H9 (cell line): ENCODE data around the gene ARHGAP12. TPM values are rescaled to one million over a fixed set of nuclear protein-coding genes. Genes with fewer than 3 reads are reported as not detected.

Experiments used
- DNase-seq: peaks from one replicate; pipeline ENCODE4 v3.0.0-alpha.2; 2017
- H2AFZ ChIP-seq: one replicate; pipeline ENCODE4 v1.6.1; 2013; ENCODE audit warnings: mild to moderate bottlenecking, low read length, control low read depth, moderate library complexity
- H2AK5ac ChIP-seq: 2 replicates; pipeline ENCODE4 v1.6.1; 2013; ENCODE audit warnings: low read length, control low read depth, mixed read lengths; ENCODE audit not compliant: insufficient read length
- H2BK120ac ChIP-seq: one replicate; pipeline ENCODE4 v1.6.1; 2013; ENCODE audit warnings: low read depth, mild to moderate bottlenecking, low read length, control low read depth, inconsistent platforms; ENCODE audit not compliant: poor library complexity, severe bottlenecking
- H2BK12ac ChIP-seq: 2 replicates; pipeline ENCODE4 v1.6.1; 2013; ENCODE audit warnings: low read length, control low read depth, mixed read lengths, low read depth; ENCODE audit not compliant: insufficient read length
- H2BK15ac ChIP-seq: 2 replicates; pipeline ENCODE4 v1.6.1; 2013; ENCODE audit warnings: low read depth, low read length, control low read depth
- H2BK20ac ChIP-seq: one replicate; pipeline ENCODE4 v1.6.1; 2013; ENCODE audit warnings: low read depth, mild to moderate bottlenecking, low read length, control low read depth, inconsistent platforms; ENCODE audit not compliant: poor library complexity, severe bottlenecking
- H2BK5ac ChIP-seq: 2 replicates; pipeline ENCODE4 v1.6.1; 2013; ENCODE audit warnings: low read length, control low read depth, mixed read lengths; ENCODE audit not compliant: insufficient read length
- H3K14ac ChIP-seq: 2 replicates; pipeline ENCODE4 v1.6.1; 2013; ENCODE audit warnings: low read length, control low read depth; ENCODE audit not compliant: insufficient read depth
- H3K18ac ChIP-seq: 2 replicates; pipeline ENCODE4 v1.6.1; 2013; ENCODE audit warnings: low read depth, mild to moderate bottlenecking, mixed read lengths, low read length, control low read depth; ENCODE audit not compliant: insufficient read length
- H3K23ac ChIP-seq: 2 replicates; pipeline ENCODE4 v1.6.1; 2013; ENCODE audit warnings: low read length, control low read depth, mixed read lengths, low read depth; ENCODE audit not compliant: insufficient read length
- H3K23me2 ChIP-seq: 2 replicates; pipeline ENCODE4 v1.6.1; 2013; ENCODE audit warnings: low read depth, mild to moderate bottlenecking, mixed read lengths, low read length, control low read depth; ENCODE audit not compliant: insufficient read length, poor library complexity, severe bottlenecking
- H3K27ac ChIP-seq: 2 replicates; pipeline ENCODE4 v1.5.1; 2013; ENCODE audit warnings: low read length, control low read depth, mixed read lengths, low read depth; ENCODE audit not compliant: insufficient read length
- H3K27me3 ChIP-seq: 2 replicates; pipeline ENCODE4 v1.6.1; 2013; ENCODE audit warnings: low read length, control low read depth, inconsistent platforms; ENCODE audit not compliant: insufficient read depth
- H3K4ac ChIP-seq: 2 replicates; pipeline ENCODE4 v1.6.1; 2013; ENCODE audit warnings: low read depth, mild to moderate bottlenecking, control low read depth, inconsistent platforms, low read length, moderate library complexity
- H3K4me1 ChIP-seq: 2 replicates; pipeline ENCODE4 v1.6.1; 2013; ENCODE audit warnings: low read length, control low read depth, inconsistent platforms; ENCODE audit not compliant: insufficient read depth
- H3K4me2 ChIP-seq: 2 replicates; pipeline ENCODE4 v1.6.1; 2013; ENCODE audit warnings: low read length, control low read depth, mixed read lengths; ENCODE audit not compliant: insufficient read length, insufficient read depth
- H3K56ac ChIP-seq: 2 replicates; pipeline ENCODE4 v1.6.1; 2013; ENCODE audit warnings: low read depth, mild to moderate bottlenecking, mixed read lengths, low read length, control low read depth; ENCODE audit not compliant: insufficient read length
- H3K79me1 ChIP-seq: 2 replicates; pipeline ENCODE4 v1.6.1; 2013; ENCODE audit warnings: low read depth, mild to moderate bottlenecking, moderate library complexity, low read length, control low read depth, inconsistent platforms; ENCODE audit not compliant: insufficient read depth, poor library complexity, severe bottlenecking
- H3K79me2 ChIP-seq: 2 replicates; pipeline ENCODE4 v1.6.1; 2013; ENCODE audit warnings: low read length, control low read depth, inconsistent platforms; ENCODE audit not compliant: insufficient read depth
- H3K9ac ChIP-seq: 2 replicates; pipeline ENCODE4 v1.6.1; 2013; ENCODE audit warnings: low read length, control low read depth, mixed read lengths; ENCODE audit not compliant: insufficient read length; ENCODE audit errors: extremely low read depth
- H3K9me3 ChIP-seq: one replicate; pipeline ENCODE4 v1.6.1; 2013; ENCODE audit warnings: low read depth, low read length, inconsistent platforms; ENCODE audit not compliant: control insufficient read depth
- H3T11ph ChIP-seq: one replicate; pipeline ENCODE4 v1.6.1; 2013; ENCODE audit warnings: mild to moderate bottlenecking, low read length, control low read depth, inconsistent platforms
- H4K20me1 ChIP-seq: one replicate; pipeline ENCODE4 v1.6.1; 2013; ENCODE audit not compliant: control insufficient read depth, insufficient read length, insufficient read depth
- H4K5ac ChIP-seq: 2 replicates; pipeline ENCODE4 v1.6.1; 2013; ENCODE audit warnings: low read depth, mild to moderate bottlenecking, mixed read lengths, low read length, control low read depth; ENCODE audit not compliant: insufficient read length
- H4K8ac ChIP-seq: replicated peaks from 2 replicates; pipeline ENCODE4 v1.6.1; 2013; ENCODE audit warnings: low read length, control low read depth, mixed read lengths, low read depth; ENCODE audit not compliant: insufficient read length
- H4K91ac ChIP-seq: 2 replicates; pipeline ENCODE4 v1.6.1; 2013; ENCODE audit warnings: low read depth, mild to moderate bottlenecking, moderate library complexity, mixed read lengths, low read length, control low read depth; ENCODE audit not compliant: insufficient read length
- H3K27ac Mint-ChIP-seq, 3 experiments: 2 replicates in 2 of 3; 3 replicates in 1 of 3; pipeline ENCODE4 v1.8.0; 2020 to 2021; ENCODE audit warnings: mixed read lengths in 3 of 3, mild to moderate bottlenecking in 1 of 3, moderate library complexity in 1 of 3
- H3K27me3 Mint-ChIP-seq: 2 replicates; pipeline ENCODE4 v1.8.0; 2021; ENCODE audit warnings: low read depth, mild to moderate bottlenecking, moderate library complexity, mixed read lengths
- H3K36me3 Mint-ChIP-seq, 3 experiments: 2 replicates in 2 of 3; 3 replicates in 1 of 3; pipeline ENCODE4 v1.8.0; 2020 to 2021; ENCODE audit warnings: low read depth in 3 of 3, mixed read lengths in 3 of 3; ENCODE audit not compliant: insufficient read depth in 1 of 3
- H3K4me1 Mint-ChIP-seq, 2 experiments: 2 replicates each; pipeline ENCODE4 v1.8.0; 2020; ENCODE audit warnings: mixed read lengths in 2 of 2
- H3K4me3 Mint-ChIP-seq, 2 experiments: 2 replicates in 1 of 2; 3 replicates in 1 of 2; pipeline ENCODE4 v1.8.0; 2020 to 2021; ENCODE audit warnings: mild to moderate bottlenecking in 2 of 2, mixed read lengths in 2 of 2, moderate library complexity in 1 of 2
- H3K9me3 Mint-ChIP-seq, 2 experiments: 2 replicates in 1 of 2; 3 replicates in 1 of 2; pipeline ENCODE4 v1.8.0; 2020; ENCODE audit warnings: mild to moderate bottlenecking in 2 of 2, mixed read lengths in 2 of 2, moderate library complexity in 1 of 2
- WGBS: extraction: QIAGEN DNeasy Blood & Tissue Kit; methylation state at CpG from one replicate; pipeline ENCODE4 v1.1.7; 2013; ENCODE audit warnings: missing lambda C conversion rate, low lambda C conversion rate, mixed read lengths; ENCODE audit not compliant: insufficient read length; ENCODE audit errors: extremely low coverage; 5-methylcytosine and 5-hydroxymethylcytosine counted together
- total RNA-seq: library from RNA; stranded (reverse); gene quantifications from 2 replicates; pipeline ENCODE4 v1.2.1, GENCODE V29; 2021
- TF ChIP-seq, protein P1 (sequence below): fragments of 200-600 bp; sonication (generic); conservative IDR thresholded peaks from 3 replicates; pipeline ENCODE4 v1.8.0; 2021; ENCODE audit warnings: antibody characterized with exemption, mild to moderate bottlenecking

Gene ARHGAP12
- total RNA-seq, 1 experiment from 2014 or later, result 34.3 TPM

DNA sequence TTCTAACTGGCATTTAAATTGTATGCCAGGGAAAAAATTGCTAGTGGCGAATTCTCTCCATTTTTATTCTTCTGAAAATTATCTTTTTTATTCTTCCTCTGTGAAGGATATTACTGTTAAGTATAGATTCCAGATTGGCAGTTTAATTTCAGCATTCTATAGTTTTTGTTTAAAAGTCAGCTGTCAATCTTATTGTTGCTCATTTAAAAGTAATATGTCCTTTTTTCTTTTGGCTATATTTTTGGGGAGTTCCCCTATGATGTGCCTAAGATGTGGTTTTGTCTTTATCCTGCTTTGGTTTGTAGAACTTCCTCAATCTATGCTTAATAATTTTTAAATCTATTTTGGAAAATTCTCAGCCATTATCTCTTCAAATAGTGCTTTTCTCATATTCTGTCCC, 135.9 kb downstream of the ARHGAP12 start:
- no peak overlapping the region for H3K14ac ChIP-seq
- no peak overlapping the region for H2BK5ac ChIP-seq
- no peak overlapping the region for H2AK5ac ChIP-seq
- peaks cover 0 to 7% (median 0%) of the 10 kb centered on the region in 3 experiments; a peak in 1 of 7 replicates for H3K36me3 Mint-ChIP-seq
- H2BK20ac ChIP-seq, result no peak overlapping the region
- DNase-seq, result no peak
- no peak overlapping the region for H3K4ac ChIP-seq
- no peak overlapping the region for H2BK15ac ChIP-seq
- no peak overlapping the region for H3K56ac ChIP-seq
- peaks cover 1% of the 10 kb centered on the region; the same call in 1 of the 2 replicates for H3K27me3 Mint-ChIP-seq
- no peak overlapping the region for H2BK12ac ChIP-seq
- WGBS, result no CpG with 5 or more reads among the region's 1 CpG
- H4K20me1 ChIP-seq, result no peaks in the 10 kb centered on the region
- no peak overlapping the region for H4K5ac ChIP-seq
- no peaks in the 10 kb centered on the region for H3K27me3 ChIP-seq
- no peaks in the 10 kb centered on the region for H3K4me1 ChIP-seq
- H3K23me2 ChIP-seq, result no peaks in the 10 kb centered on the region
- TF ChIP-seq, protein P1, sequence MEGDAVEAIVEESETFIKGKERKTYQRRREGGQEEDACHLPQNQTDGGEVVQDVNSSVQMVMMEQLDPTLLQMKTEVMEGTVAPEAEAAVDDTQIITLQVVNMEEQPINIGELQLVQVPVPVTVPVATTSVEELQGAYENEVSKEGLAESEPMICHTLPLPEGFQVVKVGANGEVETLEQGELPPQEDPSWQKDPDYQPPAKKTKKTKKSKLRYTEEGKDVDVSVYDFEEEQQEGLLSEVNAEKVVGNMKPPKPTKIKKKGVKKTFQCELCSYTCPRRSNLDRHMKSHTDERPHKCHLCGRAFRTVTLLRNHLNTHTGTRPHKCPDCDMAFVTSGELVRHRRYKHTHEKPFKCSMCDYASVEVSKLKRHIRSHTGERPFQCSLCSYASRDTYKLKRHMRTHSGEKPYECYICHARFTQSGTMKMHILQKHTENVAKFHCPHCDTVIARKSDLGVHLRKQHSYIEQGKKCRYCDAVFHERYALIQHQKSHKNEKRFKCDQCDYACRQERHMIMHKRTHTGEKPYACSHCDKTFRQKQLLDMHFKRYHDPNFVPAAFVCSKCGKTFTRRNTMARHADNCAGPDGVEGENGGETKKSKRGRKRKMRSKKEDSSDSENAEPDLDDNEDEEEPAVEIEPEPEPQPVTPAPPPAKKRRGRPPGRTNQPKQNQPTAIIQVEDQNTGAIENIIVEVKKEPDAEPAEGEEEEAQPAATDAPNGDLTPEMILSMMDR, result no peak
- no peak overlapping the region for H3K4me2 ChIP-seq
- peaks cover 5 to 7% of the 10 kb centered on the region in 2 experiments; a peak in 4 of 5 replicates for H3K9me3 Mint-ChIP-seq
- no peak overlapping the region for H2BK120ac ChIP-seq
- no peak overlapping the region for H3K27ac ChIP-seq
- H4K8ac ChIP-seq, result no peak overlapping the region
- no peaks in the 10 kb centered on the region for H3K4me1 Mint-ChIP-seq
- H3K23ac ChIP-seq, result no peak overlapping the region
- no peak overlapping the region for H4K91ac ChIP-seq
- no peaks in the 10 kb centered on the region for H3K9me3 ChIP-seq
- H3K79me2 ChIP-seq, result no peaks in the 10 kb centered on the region
- no peak overlapping the region for H3K4me3 Mint-ChIP-seq
- no peak overlapping the region for H3K27ac Mint-ChIP-seq
- H3K9ac ChIP-seq, result no peak overlapping the region
- no peaks in the 10 kb centered on the region for H3K79me1 ChIP-seq
- H2AFZ ChIP-seq, result no peak overlapping the region
- H3K18ac ChIP-seq, result no peak overlapping the region
- H3T11ph ChIP-seq, result no peak overlapping the region
